Keratinocyte (primary cell): ENCODE data around the gene NAP1L5. TPM values are rescaled to one million over a fixed set of nuclear protein-coding genes. Genes with fewer than 3 reads are reported as not detected.

Experiments
- DNase-seq: peaks from one replicate; pipeline ENCODE4 v3.0.0-alpha.2; 2011; ENCODE audit warnings: low read depth, missing footprints, low spot score
- FAIRE-seq: peaks from 2 replicates; lab custom pipeline; 2011; peaks lifted over from hg19 to GRCh38; lab: Jason Lieb, UNC
- H2AFZ ChIP-seq: 2 replicates; pipeline ENCODE4 v1.6.0; 2012; ENCODE audit warnings: low read length, control low read depth, inconsistent platforms; ENCODE audit not compliant: control insufficient read depth
- H3K27ac ChIP-seq: 2 replicates; pipeline ENCODE4 v1.5.1; 2011; ENCODE audit warnings: low read length; ENCODE audit not compliant: control insufficient read depth, insufficient read depth
- H3K27me3 ChIP-seq: 3 replicates; pipeline ENCODE4 v1.6.0; 2011; ENCODE audit warnings: low read length; ENCODE audit not compliant: control insufficient read depth, insufficient read depth; ENCODE audit errors: extremely low read depth
- H3K36me3 ChIP-seq, 2 experiments: 2 replicates in 1 of 2; 3 replicates in 1 of 2; pipeline ENCODE4 v1.5.1; 2011; ENCODE audit warnings: low read length in 2 of 2, mild to moderate bottlenecking in 1 of 2; ENCODE audit not compliant: control insufficient read depth in 2 of 2, insufficient read depth in 2 of 2; ENCODE audit errors: extremely low read depth in 1 of 2
- H3K4me1 ChIP-seq: 3 replicates; pipeline ENCODE4 v1.5.1; 2011; ENCODE audit warnings: low read length; ENCODE audit not compliant: control insufficient read depth, insufficient read depth; ENCODE audit errors: extremely low read depth
- H3K4me2 ChIP-seq: 3 replicates; pipeline ENCODE4 v1.6.0; 2011; ENCODE audit warnings: low read depth, low read length; ENCODE audit not compliant: control insufficient read depth, insufficient read depth; ENCODE audit errors: extremely low read depth
- H3K4me3 ChIP-seq, 3 experiments: fragments of 200-600 bp in 1 of 3; sonication (generic) in 1 of 3; 2 replicates in 2 of 3; 3 replicates in 1 of 3; pipeline ENCODE4 v1.5.1; 2011 to 2016; ENCODE audit warnings: low read length in 3 of 3, mild to moderate bottlenecking in 3 of 3, control low read depth in 2 of 3, inconsistent platforms in 1 of 3, low read depth in 1 of 3, mixed read lengths in 1 of 3, mixed run types in 1 of 3, moderate library complexity in 1 of 3; ENCODE audit not compliant: control insufficient read depth in 2 of 3, insufficient read depth in 2 of 3; ENCODE audit errors: extremely low read depth in 1 of 3
- H3K79me2 ChIP-seq: 2 replicates; pipeline ENCODE4 v1.6.0; 2012; ENCODE audit warnings: low read length; ENCODE audit not compliant: control insufficient read depth, insufficient read depth
- H3K9ac ChIP-seq: 3 replicates; pipeline ENCODE4 v1.6.0; 2011; ENCODE audit warnings: low read length; ENCODE audit not compliant: control insufficient read depth, insufficient read depth; ENCODE audit errors: extremely low read depth
- H3K9me1 ChIP-seq: 3 replicates; pipeline ENCODE4 v1.6.0; 2011; ENCODE audit warnings: low read length; ENCODE audit not compliant: control insufficient read depth, insufficient read depth; ENCODE audit errors: extremely low read depth
- H3K9me3 ChIP-seq: 2 replicates; pipeline ENCODE4 v1.5.1; 2012; ENCODE audit warnings: low read depth, low read length; ENCODE audit not compliant: control insufficient read depth
- H4K20me1 ChIP-seq: 3 replicates; pipeline ENCODE4 v1.6.0; 2011; ENCODE audit warnings: low read length; ENCODE audit not compliant: control insufficient read depth, insufficient read depth; ENCODE audit errors: extremely low read depth
- EZH2 ChIP-seq: IDR thresholded peaks from one replicate; pipeline ENCODE4 v1.6.1; 2012; ENCODE audit warnings: inconsistent platforms, mild to moderate bottlenecking, low read length, moderate library complexity
- dilution Hi-C: fragments of 300-500 bp; cut with MboI; formaldehyde crosslinking; loops from one replicate; pipeline ENCODE4 v1.7.0; 2020; ENCODE audit warnings: low sequenced_read_pairs; ENCODE audit not compliant: extremely low pct_ligation_motif_present
- polyA plus RNA-seq, 5 experiments: library from polyadenylated mRNA; depleted of rRNA in 3 of 5; stranded (reverse) in 3 of 5; stranded (forward) in 1 of 5; unstranded in 1 of 5; fragments of >200 nt; gene quantifications; 1 replicate in 1 of 5; 2 replicates in 3 of 5; 3 replicates in 1 of 5; pipeline versions ENCODE4 v1.2.1 to v1.2.3, GENCODE V29; 2011 to 2012; ENCODE audit warnings: missing spikeins in 2 of 5, low read depth in 1 of 5, low replicate concordance in 1 of 5
- TF ChIP-seq, protein P1 (sequence below), 3 experiments: IDR thresholded peaks in 1 of 3; conservative IDR thresholded peaks in 1 of 3; optimal IDR thresholded peaks in 1 of 3; 2 replicates in 2 of 3; 3 replicates in 1 of 3; pipeline versions ENCODE3 to v1.5.1; 2011; ENCODE audit warnings: low read length in 3 of 3, mild to moderate bottlenecking in 3 of 3, moderate library complexity in 2 of 3, control low read depth in 1 of 3, inconsistent platforms in 1 of 3; ENCODE audit not compliant: insufficient read depth in 2 of 3; ENCODE audit errors: extremely low read depth in 1 of 3

The NAP1L5 gene
- polyA plus RNA-seq, 1 donor (not counting 4 experiments of a cell fraction or from before 2014, with no cell fraction given): 1.8 TPM

DNA sequence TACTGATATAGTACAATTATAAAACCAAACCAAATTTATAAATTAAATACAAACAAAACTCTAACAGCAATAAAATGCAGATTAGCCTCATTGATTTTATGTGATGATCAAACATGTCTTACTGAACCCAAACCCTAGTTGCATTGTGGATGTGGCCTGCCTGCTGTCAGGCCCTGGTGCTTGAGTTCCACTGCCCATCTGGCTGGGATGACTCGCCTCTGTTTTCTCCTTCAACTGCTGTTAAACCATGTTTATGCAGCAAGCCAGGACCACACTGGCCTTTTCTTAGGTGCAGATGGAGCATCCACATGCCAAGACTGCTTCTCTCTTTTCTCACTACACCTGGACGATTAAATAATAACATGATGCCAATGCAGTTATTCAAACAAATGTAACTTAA, 22.6 kb downstream of the NAP1L5 start:
- no peak overlapping the region for H3K4me3 ChIP-seq
- H3K27ac ChIP-seq: no peak overlapping the region
- H3K79me2 ChIP-seq: no peaks in the 10 kb centered on the region
- dilution Hi-C loops: no loop called here
- H3K9me1 ChIP-seq: no peaks in the 10 kb centered on the region
- no peaks in the 10 kb centered on the region for H4K20me1 ChIP-seq
- peaks cover 11 to 12% of the 10 kb centered on the region in 2 experiments for H3K36me3 ChIP-seq
- H3K4me2 ChIP-seq: no peak overlapping the region
- no peak overlapping the region for H3K9ac ChIP-seq
- DNase-seq (no peak), FAIRE-seq (no peak)
- no peaks in the 10 kb centered on the region for H3K27me3 ChIP-seq
- no peaks in the 10 kb centered on the region for H3K9me3 ChIP-seq
- no peak overlapping the region for H2AFZ ChIP-seq
- no peaks in the 10 kb centered on the region for H3K4me1 ChIP-seq
- TF ChIP-seq EZH2: no peak
- TF ChIP-seq, protein P1, sequence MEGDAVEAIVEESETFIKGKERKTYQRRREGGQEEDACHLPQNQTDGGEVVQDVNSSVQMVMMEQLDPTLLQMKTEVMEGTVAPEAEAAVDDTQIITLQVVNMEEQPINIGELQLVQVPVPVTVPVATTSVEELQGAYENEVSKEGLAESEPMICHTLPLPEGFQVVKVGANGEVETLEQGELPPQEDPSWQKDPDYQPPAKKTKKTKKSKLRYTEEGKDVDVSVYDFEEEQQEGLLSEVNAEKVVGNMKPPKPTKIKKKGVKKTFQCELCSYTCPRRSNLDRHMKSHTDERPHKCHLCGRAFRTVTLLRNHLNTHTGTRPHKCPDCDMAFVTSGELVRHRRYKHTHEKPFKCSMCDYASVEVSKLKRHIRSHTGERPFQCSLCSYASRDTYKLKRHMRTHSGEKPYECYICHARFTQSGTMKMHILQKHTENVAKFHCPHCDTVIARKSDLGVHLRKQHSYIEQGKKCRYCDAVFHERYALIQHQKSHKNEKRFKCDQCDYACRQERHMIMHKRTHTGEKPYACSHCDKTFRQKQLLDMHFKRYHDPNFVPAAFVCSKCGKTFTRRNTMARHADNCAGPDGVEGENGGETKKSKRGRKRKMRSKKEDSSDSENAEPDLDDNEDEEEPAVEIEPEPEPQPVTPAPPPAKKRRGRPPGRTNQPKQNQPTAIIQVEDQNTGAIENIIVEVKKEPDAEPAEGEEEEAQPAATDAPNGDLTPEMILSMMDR (optimal IDR thresholded peaks at IDR 0.05 in 1 of 3, IDR thresholded peaks at IDR 0.05 in 1 of 3, conservative IDR thresholded peaks at IDR 0.05 in 1 of 3; ENCODE audit: extremely low read depth in 1 of 3, insufficient read depth in 2 of 3, low read length in 3 of 3): no peak

DNA sequence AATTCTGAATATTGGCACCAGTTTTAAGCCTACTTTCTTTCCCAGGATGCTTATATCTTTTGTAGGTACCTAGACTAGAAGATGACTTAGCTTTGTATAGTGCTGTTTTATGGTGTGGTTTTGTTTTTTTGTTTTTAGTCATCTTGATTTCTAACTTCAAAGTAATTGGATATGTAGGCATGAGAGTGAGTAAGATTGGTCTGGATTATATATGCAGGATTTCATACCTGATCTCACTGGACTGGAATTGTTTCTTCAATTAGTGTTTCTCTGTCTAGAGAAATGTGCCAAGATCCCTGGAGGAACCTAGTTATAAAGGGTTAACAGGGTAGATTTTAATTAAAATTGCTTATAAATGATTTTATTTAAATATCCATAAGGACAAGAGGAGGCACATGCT, 23.1 kb downstream of the NAP1L5 start:
- TF ChIP-seq, protein P1 (optimal IDR thresholded peaks at IDR 0.05 in 1 of 3, IDR thresholded peaks at IDR 0.05 in 1 of 3, conservative IDR thresholded peaks at IDR 0.05 in 1 of 3; ENCODE audit: extremely low read depth in 1 of 3, insufficient read depth in 2 of 3, low read length in 3 of 3): no peak
- TF ChIP-seq EZH2: no peak
- Histone ChIP-seq H3K36me3 (peaks cover 11 to 15% of the 10 kb centered on the region in 2 experiments), H3K9ac (no peak overlapping the region), H3K4me3 (no peak overlapping the region), H3K4me2 (no peak overlapping the region), H2AFZ (no peak overlapping the region), H3K79me2 (no peaks in the 10 kb centered on the region), H3K9me1 (no peaks in the 10 kb centered on the region), H3K4me1 (no peaks in the 10 kb centered on the region), H3K27ac (no peak overlapping the region), H3K9me3 (no peaks in the 10 kb centered on the region), H4K20me1 (no peaks in the 10 kb centered on the region), H3K27me3 (no peaks in the 10 kb centered on the region)
- dilution Hi-C loops: no loop called here
- no peak for FAIRE-seq
- DNase-seq: no peak
